Activated CD4-positive, alpha-beta T cell treated with anti-CD3 and anti-CD28 coated beads, Interleukin-2, amount 10 ng/mL, durations not matched to agents 7 days and 5 days (primary cell): ENCODE measurements around the gene POLK. TPM values are rescaled to one million over a fixed set of nuclear protein-coding genes. Genes with fewer than 3 reads are reported as not detected.

Experiments used
- CTCF ChIA-PET: fragments of 350-600 bp; sonication (Branson Sonifier 250); formaldehyde crosslinking; loops from one replicate; lab custom pipeline; 2021; ENCODE audit warnings: antibody characterized with exemption; lab: Charles Lee
- POLR2A ChIA-PET: fragments of 350-600 bp; sonication (Branson Sonifier 250); formaldehyde crosslinking; loops from one replicate; lab custom pipeline; 2021; ENCODE audit warnings: antibody characterized with exemption; lab: Charles Lee
- DNase-seq: peaks from one replicate; pipeline ENCODE4 v3.0.0-alpha.2; 2020
- H3K27ac Mint-ChIP-seq: one replicate; pipeline ENCODE4 v1.8.0; 2021; ENCODE audit warnings: mild to moderate bottlenecking, moderate library complexity, mixed read lengths
- H3K27me3 Mint-ChIP-seq: one replicate; pipeline ENCODE4 v1.8.0; 2021; ENCODE audit warnings: mixed read lengths
- H3K36me3 Mint-ChIP-seq: one replicate; pipeline ENCODE4 v1.8.0; 2021; ENCODE audit warnings: low read depth, mixed read lengths
- H3K4me1 Mint-ChIP-seq: one replicate; pipeline ENCODE4 v1.8.0; 2021; ENCODE audit warnings: mixed read lengths
- H3K4me3 Mint-ChIP-seq: one replicate; pipeline ENCODE4 v1.8.0; 2021; ENCODE audit warnings: mild to moderate bottlenecking, moderate library complexity, mixed read lengths
- H3K9me3 Mint-ChIP-seq: one replicate; pipeline ENCODE4 v1.8.0; 2021; ENCODE audit warnings: mixed read lengths
- total RNA-seq, 2 experiments: library from RNA; stranded (reverse); gene quantifications; one replicate each; pipeline ENCODE4 v1.2.3, GENCODE V29; 2021

The POLK gene
- total RNA-seq, 2 experiments from 2014 or later: 27.1 to 30.3 TPM

DNA sequence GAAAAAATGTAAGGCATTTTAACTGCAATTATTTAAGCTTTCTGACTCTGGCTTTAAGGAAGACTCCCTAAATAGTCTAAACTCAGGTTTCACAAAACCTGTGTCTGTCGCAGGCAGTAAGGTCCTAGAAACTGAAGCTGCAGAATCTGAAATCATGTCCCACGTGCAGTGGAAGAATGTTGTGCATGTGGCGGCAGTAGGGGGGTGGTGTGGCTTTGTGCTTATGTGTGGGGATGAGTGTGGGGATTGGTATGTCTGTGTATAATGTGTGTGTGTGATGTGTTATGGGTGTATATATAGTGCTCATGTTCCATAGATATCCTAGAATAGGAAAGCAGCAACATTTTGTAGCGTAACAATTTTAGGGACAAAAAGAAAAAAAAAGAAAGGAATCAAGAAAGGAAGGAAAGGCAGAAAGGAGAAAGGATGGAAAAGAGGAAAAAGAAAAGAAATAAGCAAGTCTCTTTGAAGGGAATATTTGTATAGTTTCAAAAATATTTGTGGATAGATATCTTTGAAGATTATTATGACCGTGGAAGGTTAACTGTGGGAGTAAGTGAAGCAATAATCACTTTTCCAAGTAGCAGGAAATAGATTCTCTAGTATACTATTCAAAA is 106.2 kb downstream of the POLK start:
- POLR2A ChIA-PET: no interaction called here
- CTCF ChIA-PET: interaction anchor here (0.6 kb wide), 1 partner anchor 73 kb away, joined by 4 read pairs; no protein-coding TSS in a partner anchor
- Mint-ChIP-seq H3K27ac (no peak overlapping the region), H3K27me3 (no peaks in the 10 kb centered on the region), H3K4me3 (no peak overlapping the region), H3K4me1 (no peaks in the 10 kb centered on the region), H3K36me3 (no peaks in the 10 kb centered on the region), H3K9me3 (no peaks in the 10 kb centered on the region)
- DNase-seq: no peak

DNA sequence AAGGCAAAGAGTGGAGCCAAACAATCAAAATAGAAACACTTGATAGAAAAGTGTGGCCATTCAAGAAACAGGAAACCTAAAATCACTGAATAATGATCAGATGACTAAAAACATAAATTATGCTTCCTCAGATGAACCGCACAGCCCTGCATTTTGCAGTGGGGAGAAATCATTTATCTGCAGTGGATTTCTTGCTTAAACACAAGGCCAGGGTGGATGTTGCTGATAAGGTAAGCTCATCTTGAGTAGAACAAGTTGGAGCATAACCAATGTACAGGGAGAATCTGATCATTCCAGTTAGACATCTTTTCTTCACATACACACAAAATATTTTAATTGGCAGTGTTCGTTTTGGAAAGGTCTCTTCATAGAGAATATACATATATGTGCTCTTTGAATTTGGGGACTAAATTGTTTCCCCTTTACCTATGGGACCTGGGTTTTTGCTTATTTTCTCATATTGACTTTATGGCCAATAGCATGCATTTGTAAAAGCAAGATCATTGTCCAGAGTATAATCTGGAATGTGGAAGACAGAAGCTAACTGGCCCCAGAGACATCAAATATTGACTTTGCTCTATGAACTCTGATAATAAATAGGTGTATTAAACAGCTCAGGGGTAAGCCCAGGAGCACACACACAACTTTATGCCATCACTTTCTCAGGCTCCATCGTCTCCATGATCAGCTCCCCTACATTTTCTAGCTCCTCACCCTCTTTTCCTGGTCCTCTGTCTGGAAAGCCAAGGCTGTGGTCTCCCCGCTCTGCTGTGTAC is 108.7 kb downstream of the POLK start:
- POLR2A ChIA-PET: no interaction called here
- no peaks in the 10 kb centered on the region for H3K4me1 Mint-ChIP-seq
- CTCF ChIA-PET: interaction anchor here (0.8 to 1.1 kb wide), 3 partner anchors 28 to 45 kb away, joined by 3 to 4 read pairs (median 3); no protein-coding TSS in a partner anchor

DNA sequence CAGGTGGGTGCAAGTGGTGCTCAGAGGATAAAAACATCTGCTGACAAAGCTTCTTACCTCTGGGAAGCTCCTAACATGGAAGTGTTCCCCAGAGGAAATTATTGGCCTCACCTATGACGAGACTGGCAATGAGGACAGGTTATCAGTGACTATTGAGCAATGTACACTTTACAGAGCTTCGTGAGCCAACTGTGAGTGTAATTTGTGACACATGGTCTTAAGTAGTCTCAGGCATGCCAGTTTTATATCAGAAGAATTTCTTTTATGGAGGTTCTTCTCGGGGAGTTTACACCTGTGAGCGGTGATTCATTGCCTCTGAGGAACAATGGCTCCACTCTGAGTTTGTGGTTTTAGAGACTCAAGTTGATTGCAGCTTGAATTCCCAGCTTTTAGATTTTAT is 110.9 kb downstream of the POLK start:
- CTCF ChIA-PET: no interaction called here

More for the DNA sequence above, 108.7 kb downstream of the POLK start:
- Mint-ChIP-seq H3K9me3 (no peaks in the 10 kb centered on the region), H3K27ac (no peak overlapping the region), H3K4me3 (no peak overlapping the region), H3K36me3 (no peaks in the 10 kb centered on the region), H3K27me3 (no peaks in the 10 kb centered on the region)
- DNase-seq: no peak

DNA sequence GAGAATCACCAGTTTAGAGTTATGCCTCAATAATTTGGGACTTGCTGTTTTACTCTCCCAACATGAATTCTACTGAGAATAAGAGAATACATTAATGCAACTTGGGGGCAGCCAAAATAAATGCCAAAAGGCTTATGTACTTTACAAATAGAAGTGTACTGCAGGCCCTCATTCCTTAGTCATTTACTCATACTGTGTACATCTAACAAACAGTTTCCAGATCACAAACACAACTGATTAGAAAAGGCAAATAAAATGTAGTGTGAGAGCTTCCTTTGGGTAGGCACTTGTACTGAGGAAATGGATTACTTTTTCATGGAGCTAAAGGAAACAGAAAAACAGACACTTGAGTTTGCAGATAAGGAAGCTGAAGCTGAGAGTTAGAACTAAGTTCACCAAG is 112.2 kb downstream of the POLK start:
- no peak for DNase-seq
- no peak overlapping the region for H3K27ac Mint-ChIP-seq
- ChIA-PET CTCF (no interaction called here), POLR2A (no interaction called here)
- no peak overlapping the region for H3K4me3 Mint-ChIP-seq
- H3K4me1 Mint-ChIP-seq: no peaks in the 10 kb centered on the region
- H3K36me3 Mint-ChIP-seq: no peaks in the 10 kb centered on the region
- no peaks in the 10 kb centered on the region for H3K9me3 Mint-ChIP-seq
- H3K27me3 Mint-ChIP-seq: no peaks in the 10 kb centered on the region

More for the DNA sequence above, 110.9 kb downstream of the POLK start:
- no peaks in the 10 kb centered on the region for H3K36me3 Mint-ChIP-seq
- no peak overlapping the region for H3K27ac Mint-ChIP-seq
- no peaks in the 10 kb centered on the region for H3K4me1 Mint-ChIP-seq
- no peaks in the 10 kb centered on the region for H3K9me3 Mint-ChIP-seq
- H3K27me3 Mint-ChIP-seq: no peaks in the 10 kb centered on the region
- no peak overlapping the region for H3K4me3 Mint-ChIP-seq
- POLR2A ChIA-PET: no interaction called here
- DNase-seq: no peak

DNA sequence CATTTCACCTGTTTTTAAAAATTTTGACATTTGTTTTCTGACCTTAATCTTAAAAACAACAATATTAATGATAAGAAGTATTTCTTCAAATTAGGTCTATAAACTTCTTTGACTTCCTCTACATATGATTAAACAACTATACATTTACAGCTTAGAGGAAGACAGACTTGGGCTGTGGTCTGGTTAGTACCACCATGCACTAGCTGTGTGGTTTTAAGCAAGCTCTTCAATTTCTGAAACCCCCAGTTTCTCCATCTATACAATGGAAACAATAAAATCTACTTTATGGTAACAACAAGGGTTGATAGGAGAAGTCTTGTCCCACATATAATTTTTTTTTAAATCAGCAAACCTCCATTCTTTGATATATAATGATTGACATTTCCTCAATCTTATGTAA is 115.3 kb downstream of the POLK start:
- CTCF ChIA-PET: no interaction called here

DNA sequence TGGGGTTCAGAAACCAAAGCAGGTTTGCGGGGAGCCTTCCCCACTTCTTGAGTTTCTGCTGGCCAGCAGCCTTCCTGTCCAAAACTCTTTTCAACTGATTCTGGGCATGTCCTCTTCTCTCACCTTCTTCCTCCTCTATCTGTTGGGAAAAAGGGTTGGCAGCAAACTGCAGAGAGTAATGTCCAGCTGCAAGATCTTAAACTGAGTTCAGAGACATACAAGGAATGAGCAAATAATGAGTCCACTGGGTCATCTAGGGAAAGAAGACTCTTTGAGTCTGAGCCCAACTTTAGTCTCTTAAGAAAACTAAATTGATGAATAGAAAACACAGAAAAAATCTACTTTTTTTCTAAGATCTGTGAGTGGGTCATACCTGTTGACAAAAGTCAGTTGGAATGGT is 116.1 kb downstream of the POLK start:
- CTCF ChIA-PET: no interaction called here
- Mint-ChIP-seq H3K9me3 (no peaks in the 10 kb centered on the region), H3K4me1 (no peaks in the 10 kb centered on the region), H3K4me3 (no peak overlapping the region), H3K27me3 (no peaks in the 10 kb centered on the region), H3K27ac (no peak overlapping the region), H3K36me3 (peaks cover 2% of the 10 kb centered on the region)
- DNase-seq: no peak
- POLR2A ChIA-PET: no interaction called here

More for the DNA sequence above, 115.3 kb downstream of the POLK start:
- POLR2A ChIA-PET: no interaction called here
- Mint-ChIP-seq H3K27ac (no peak overlapping the region), H3K4me1 (no peaks in the 10 kb centered on the region), H3K27me3 (no peaks in the 10 kb centered on the region), H3K9me3 (no peaks in the 10 kb centered on the region), H3K36me3 (no peaks in the 10 kb centered on the region), H3K4me3 (no peak overlapping the region)
- DNase-seq: no peak

DNA sequence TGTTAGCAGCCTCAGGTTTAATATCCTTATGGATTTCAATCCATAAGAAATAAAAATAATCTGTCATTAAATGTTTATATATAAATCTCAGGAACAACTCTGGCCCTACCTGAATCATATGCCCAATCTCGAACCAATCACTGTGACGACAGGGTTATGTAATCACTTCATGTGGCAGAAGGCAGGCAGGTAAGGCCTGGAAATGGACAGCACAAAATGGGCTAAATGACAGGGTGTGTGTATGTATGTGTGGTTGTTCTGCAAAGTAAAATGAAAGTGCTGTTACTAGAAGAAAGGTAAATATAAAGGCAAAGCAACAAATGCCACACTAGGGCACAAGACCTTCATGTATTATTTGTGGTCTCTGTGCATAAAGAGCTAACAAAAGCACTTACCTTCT is 119.2 kb downstream of the POLK start:
- Mint-ChIP-seq H3K9me3 (peaks cover 2% of the 10 kb centered on the region), H3K27ac (no peak overlapping the region), H3K27me3 (no peaks in the 10 kb centered on the region), H3K36me3 (peaks cover 2% of the 10 kb centered on the region), H3K4me1 (no peaks in the 10 kb centered on the region), H3K4me3 (no peak overlapping the region)
- CTCF ChIA-PET: interaction anchor here (0.7 kb wide), 1 partner anchor 38 kb away, joined by 3 read pairs; no protein-coding TSS in a partner anchor
- no peak for DNase-seq
- POLR2A ChIA-PET: no interaction called here

DNA sequence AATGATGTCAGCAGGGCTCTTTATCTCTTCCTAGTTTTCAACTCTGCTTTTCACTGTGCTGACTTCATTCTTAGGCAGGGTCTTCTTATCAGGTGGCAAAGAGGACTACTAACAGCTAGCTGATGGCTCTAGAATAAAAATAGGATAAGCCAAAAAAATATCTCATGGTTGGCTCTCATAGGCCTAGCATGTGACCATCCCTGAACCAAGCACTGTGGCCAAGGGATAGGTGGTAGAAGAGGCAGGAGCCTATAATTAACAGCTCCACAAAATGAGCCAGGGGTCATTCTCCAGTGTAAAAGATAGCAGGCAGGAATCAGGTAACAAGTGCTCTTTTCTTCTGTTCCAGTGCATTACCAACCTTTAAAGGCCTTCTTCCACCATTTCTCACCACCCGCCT is 120.6 kb downstream of the POLK start:
- Mint-ChIP-seq H3K27me3 (peaks cover 2% of the 10 kb centered on the region), H3K4me1 (no peaks in the 10 kb centered on the region), H3K9me3 (peaks cover 2% of the 10 kb centered on the region), H3K27ac (no peak overlapping the region), H3K4me3 (no peak overlapping the region), H3K36me3 (peaks cover 2% of the 10 kb centered on the region)
- ChIA-PET CTCF (no interaction called here), POLR2A (no interaction called here)
- no peak for DNase-seq

DNA sequence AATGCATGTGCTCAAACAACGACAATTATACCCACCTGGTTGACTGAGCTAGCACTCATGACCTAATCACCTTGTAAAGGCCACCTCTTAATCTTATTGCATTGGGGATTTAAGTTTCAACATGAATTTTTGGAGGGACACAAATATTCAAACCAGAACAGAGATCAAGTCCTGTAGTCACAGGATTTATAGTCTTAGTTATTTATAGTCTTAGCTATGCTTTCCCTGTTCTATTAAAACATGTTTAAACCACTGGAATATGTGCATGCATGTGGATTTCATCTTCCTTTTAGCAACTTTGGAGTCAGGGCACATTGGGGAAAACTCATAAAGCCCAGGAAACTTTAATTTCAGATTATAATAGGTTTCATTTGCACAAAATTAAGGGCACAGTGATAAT is 126.3 kb downstream of the POLK start:
- Mint-ChIP-seq H3K27ac (no peak overlapping the region), H3K9me3 (peaks cover 4% of the 10 kb centered on the region), H3K4me3 (no peak overlapping the region), H3K36me3 (no peaks in the 10 kb centered on the region), H3K27me3 (peaks cover 2% of the 10 kb centered on the region), H3K4me1 (no peaks in the 10 kb centered on the region)
- POLR2A ChIA-PET: no interaction called here
- DNase-seq: no peak
- CTCF ChIA-PET: interaction anchor here (0.7 kb wide), 1 partner anchor 8 kb away, joined by 4 read pairs; no protein-coding TSS in a partner anchor

DNA sequence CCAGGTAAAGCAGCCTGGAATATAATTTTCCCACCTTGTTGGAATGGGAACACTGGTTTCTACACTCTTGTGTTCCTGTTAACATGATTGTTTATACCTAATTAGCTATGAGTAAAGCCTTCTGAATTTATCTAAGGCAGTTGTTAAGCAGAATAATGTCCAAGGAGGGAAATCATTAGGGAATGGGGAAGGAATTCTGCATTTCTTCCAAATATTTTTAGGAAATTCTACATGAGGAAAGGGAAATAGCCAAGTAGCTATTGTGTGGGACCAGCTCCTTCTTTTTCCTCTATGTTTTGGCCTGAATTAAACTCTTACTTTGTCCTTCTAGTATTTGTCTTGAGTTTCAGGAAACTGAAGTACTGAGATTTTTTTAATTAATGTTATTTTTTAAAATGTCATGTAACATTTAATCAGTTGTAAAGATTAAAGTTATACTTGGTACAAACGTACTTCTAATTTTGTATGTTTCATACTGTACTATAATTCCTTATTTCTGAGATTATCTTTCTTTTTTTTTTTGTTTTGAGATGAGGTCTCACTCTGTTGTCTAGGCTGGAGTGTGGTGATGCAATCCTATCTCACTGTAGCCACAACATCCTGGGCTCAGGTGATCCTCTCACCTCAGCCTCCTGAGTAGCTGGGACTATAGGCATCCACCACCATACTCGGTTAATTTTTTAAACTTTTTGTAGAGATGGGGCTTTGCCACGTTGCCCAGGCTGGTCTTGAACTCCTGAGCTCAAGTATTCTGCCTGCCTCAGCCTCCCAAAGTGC is 128.0 kb downstream of the POLK start:
- Mint-ChIP-seq H3K27ac (no peak overlapping the region), H3K4me1 (no peaks in the 10 kb centered on the region), H3K9me3 (peaks cover 3% of the 10 kb centered on the region), H3K4me3 (no peak overlapping the region), H3K36me3 (no peaks in the 10 kb centered on the region), H3K27me3 (peaks cover 2% of the 10 kb centered on the region)
- POLR2A ChIA-PET: no interaction called here
- no peak for DNase-seq
- CTCF ChIA-PET: interaction anchor here (0.6 kb wide), 1 partner anchor 447 kb away, joined by 3 read pairs; no protein-coding TSS in a partner anchor

DNA sequence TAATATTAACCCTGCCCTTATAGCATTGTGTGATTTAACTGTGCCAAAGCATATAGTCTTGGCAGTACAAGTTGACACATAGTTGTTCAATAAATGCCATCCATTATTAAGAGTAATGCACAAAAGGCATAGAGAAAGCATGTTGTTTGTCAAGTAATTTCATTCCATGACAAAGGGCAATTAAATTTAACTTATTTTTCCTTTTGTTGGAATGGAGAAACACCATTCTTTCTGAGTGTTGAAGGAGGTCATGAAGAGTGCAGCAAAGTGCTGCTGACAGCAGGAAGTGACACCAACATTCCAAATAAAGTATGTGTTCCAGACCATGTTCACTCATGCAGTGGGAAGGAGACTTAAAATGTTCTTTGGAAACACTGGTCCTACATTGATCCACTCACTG is 128.7 kb downstream of the POLK start:
- CTCF ChIA-PET: no interaction called here
- no peak for DNase-seq
- H3K27me3 Mint-ChIP-seq: peaks cover 2% of the 10 kb centered on the region
- POLR2A ChIA-PET: no interaction called here
- H3K27ac Mint-ChIP-seq: no peak overlapping the region
- H3K36me3 Mint-ChIP-seq: no peaks in the 10 kb centered on the region
- H3K4me1 Mint-ChIP-seq: no peaks in the 10 kb centered on the region
- no peak overlapping the region for H3K4me3 Mint-ChIP-seq
- H3K9me3 Mint-ChIP-seq: peaks cover 3% of the 10 kb centered on the region

DNA sequence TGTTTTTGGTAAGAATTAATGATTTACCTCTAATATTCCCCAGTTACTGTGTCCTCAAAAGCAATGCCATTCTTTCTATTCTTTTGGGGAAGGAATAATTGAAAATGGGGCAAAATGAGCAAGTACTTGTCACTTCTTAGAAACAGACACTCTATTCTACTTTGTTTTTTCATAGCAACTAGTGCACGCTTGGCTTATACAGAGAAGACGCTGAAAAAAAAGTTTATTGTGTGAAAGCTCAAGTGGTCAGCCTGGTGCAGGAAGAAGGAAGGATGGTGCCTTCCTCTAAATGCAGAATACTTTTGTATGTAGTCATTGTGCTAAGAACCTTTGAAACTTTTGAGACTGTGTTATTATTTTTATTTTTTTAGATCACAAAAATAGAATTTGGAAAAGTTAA is 129.1 kb downstream of the POLK start:
- CTCF ChIA-PET: no interaction called here
- peaks cover 2% of the 10 kb centered on the region for H3K27me3 Mint-ChIP-seq

DNA sequence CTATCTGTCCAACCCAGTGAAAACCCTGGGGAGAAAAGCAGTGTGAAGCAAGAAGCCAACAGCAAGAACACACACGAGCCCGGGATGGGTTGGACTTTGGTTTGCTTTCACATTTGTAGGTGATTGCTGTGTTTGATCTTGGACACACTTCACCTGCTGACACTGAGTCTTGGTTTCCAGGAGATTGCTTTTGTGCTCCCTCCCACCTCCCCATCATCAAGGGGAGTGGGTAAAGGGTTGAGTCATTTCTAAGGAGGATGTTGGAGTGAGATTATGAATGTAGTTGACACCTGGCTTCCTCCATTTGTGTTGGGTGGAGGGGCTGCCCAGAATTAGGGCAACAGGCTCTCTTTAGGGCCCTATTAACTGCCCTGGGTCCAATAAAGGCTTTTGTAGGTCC is 137.0 kb downstream of the POLK start:
- POLR2A ChIA-PET: no interaction called here
- peaks cover 6% of the 10 kb centered on the region for H3K4me1 Mint-ChIP-seq
- H3K9me3 Mint-ChIP-seq: peaks cover 5% of the 10 kb centered on the region
- CTCF ChIA-PET: no interaction called here
- no peak for DNase-seq
- no peaks in the 10 kb centered on the region for H3K36me3 Mint-ChIP-seq
- no peak overlapping the region for H3K27ac Mint-ChIP-seq
- no peaks in the 10 kb centered on the region for H3K27me3 Mint-ChIP-seq
- no peak overlapping the region for H3K4me3 Mint-ChIP-seq

More for the DNA sequence above, 129.1 kb downstream of the POLK start:
- Mint-ChIP-seq H3K4me1 (no peaks in the 10 kb centered on the region), H3K36me3 (no peaks in the 10 kb centered on the region), H3K4me3 (no peak overlapping the region), H3K27ac (no peak overlapping the region), H3K9me3 (peaks cover 3% of the 10 kb centered on the region)
- POLR2A ChIA-PET: no interaction called here
- DNase-seq: no peak
